ENCODE data around the gene LHFPL5. TPM values are rescaled to one million over a fixed set of nuclear protein-coding genes. Genes with fewer than 3 reads are reported as not detected.

Gene LHFPL5
- total RNA-seq, result 0.69 TPM

DNA sequence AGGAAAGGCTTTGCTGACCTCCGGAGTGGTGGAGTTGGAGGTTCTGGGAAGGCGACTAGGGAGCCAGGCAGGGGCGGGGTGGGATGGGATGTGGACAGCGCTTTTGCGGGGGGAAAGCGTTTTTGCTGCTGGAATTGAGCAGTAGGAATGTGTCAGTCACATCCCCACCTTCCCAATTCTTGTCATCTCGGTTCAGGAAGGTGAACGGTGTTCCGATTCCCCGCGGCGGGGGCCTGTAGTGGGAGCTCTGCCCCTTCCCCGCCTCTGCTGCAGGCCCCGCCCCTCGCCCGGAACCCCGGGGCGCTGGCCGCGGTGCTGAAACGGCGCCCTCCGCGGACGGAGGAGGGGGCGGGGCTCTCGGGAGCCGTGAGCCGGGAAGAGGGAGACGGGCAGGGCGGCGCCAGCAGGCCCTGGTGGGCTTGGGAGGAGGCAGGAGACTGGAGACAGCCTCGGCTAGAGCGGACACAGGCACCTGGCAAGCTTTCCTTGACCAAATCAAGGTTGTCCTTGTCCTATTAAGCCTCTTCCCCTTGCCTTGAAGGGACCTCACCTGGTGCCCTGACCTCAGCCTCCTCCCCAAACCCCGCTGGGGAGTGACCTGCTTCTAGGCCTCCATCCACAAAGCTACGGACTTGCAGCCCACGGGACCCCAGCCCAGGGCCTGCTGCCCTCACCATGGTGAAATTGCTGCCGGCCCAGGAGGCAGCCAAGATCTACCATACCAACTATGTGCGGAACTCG lies at the start of gene LHFPL5:
Gene LHFPL5, plus strand, starts transcription at position 357 of the 741 bp plus-strand sequence. Its CDS starts 319 bp downstream, at position 676.
- DNase-seq (ENCODE audit: low spot score), result no peak

GRCh38 chr6:35757456-35758123 lies 47.6 kb upstream of the LHFPL5 start:
- DNase-seq (ENCODE audit: low spot score), result no peak

- no peak for DNase-seq (ENCODE audit: low spot score)
Measured at GRCh38 chr6:35759426-35759825, 45.7 kb upstream of the LHFPL5 start.

DNA sequence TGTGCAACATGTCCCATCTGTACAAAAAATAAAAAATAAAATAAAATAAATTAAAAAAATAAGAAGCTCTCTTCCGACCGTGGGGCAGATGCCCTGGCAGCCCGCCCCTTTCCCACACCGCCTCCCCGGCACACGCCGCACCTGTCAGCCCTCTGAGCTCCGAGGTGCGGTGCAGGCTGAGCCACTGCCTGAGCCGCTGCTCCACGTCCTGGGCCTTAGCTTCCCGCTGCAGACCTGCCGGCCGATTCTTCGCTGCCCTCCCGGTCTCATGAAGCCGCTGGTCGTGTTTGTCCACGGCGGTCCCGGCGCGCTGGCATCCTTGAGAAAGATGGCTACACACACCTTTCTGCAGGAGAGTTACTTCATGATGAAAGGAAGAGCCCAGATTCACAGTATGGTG lies 39.4 kb upstream of the LHFPL5 start:
- DNase-seq (ENCODE audit: low spot score), result no peak

- DNase-seq (ENCODE audit: low spot score), result no peak
Measured at GRCh38 chr6:35769211-35769610, 35.9 kb upstream of the LHFPL5 start.

GRCh38 chr6:35771343-35771627 lies 33.9 kb upstream of the LHFPL5 start:
- DNase-seq (ENCODE audit: low spot score), result no peak

GRCh38 chr6:35774116-35774794 lies 30.9 kb upstream of the LHFPL5 start:
- DNase-seq (ENCODE audit: low spot score), result no peak

- DNase-seq (ENCODE audit: low spot score), result no peak
Measured at GRCh38 chr6:35775031-35775430, 30.1 kb upstream of the LHFPL5 start.

DNA sequence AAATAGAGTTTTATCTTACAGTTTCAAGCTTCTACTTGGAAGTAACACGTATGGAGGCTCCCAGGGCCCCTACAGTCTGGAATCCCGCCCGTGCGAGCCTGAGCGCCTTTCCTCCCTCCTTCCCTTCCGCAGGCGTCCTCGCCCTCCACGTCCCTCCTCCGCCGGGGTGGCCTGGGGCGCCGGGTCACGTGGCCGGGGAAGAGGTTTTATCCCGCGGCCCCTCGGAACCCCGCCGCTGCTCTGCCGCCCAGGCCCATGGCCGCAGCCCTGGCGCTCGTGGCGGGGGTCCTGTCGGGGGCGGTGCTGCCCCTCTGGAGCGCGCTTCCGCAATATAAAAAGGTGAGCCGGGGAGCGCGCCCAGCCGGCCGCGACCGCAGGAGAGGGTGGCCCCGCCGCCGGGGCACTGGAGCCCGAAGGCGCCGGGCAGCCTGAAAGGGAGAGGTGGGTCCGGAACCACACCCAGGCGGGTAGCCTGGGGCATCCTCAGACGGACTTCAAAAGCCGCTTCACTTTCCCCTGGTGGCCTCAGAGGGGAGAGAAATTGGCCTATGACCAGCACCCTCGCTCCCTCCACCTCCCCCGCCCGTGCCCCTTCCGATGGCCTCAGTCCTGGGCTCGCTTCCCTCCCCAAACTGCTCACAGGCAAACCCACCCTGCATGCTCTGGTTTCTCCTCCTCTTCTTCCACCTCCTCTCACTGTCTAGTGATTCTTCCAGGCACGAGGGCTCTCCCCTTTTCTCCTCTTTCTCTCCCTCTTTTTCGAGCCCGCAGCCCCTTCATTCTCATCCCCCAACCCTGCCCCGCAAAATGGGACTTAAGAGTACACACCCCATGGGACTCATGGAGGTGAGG lies 28.6 kb upstream of the LHFPL5 start, which contains the start of gene CLPSL2:
Gene CLPSL2, plus strand, starts transcription at position 235 of the 852 bp plus-strand sequence. Its CDS starts 21 bp downstream, at position 256.
- no peak for DNase-seq (ENCODE audit: low spot score)

DNA sequence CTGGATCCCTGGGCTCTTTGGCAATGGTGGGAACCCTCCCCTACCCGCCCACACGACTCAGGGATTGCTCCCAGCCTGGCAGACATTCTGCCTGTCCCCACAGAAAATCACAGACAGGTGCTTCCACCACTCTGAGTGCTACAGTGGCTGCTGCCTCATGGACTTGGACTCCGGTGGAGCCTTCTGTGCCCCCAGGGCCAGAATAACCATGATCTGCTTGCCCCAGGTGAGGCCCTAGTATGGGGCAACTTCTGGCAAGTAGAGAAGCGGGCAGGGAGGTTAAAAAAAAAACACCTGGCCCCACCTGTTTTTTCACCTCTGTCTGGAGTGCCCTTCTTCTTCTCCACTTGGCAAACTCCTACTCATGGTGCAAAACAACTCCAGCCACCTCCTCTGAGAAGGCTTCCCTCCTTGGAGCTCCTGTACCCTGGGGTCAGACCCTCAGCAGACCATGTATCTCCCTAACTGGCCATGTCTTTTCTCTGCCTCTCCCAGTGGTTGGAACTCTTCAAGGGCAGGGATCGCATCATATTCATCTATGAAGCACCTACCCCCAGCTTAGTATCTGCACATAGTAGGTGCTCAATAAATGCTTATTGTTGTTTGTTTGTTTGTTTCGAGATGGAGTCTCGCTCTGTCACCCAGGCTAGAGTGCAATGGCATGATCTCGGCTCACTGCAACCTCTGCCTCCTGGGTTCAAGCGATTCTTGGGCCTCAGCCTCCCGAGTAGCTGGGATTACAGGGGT lies 27.6 kb upstream of the LHFPL5 start:
- DNase-seq (ENCODE audit: low spot score), result no peak

DNA sequence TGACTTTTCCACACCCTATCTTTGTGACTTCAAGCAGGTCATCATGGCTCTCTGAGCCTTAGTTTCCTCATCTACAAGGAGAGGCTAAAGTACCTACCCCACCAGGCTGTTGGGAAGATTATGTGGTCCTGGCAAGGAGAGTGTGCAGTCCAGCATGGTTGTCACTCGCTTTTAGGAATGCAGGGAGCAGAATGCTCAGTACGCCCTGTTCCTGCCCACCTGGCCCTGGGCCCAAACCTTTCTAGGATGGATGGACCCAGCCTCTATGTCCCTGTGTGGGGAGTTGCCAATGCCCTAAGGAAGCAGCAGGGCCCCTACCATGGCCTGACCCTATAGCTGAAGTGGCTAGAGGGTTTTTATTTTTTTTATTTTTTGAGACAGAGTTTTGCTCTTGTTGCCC lies 26.7 kb upstream of the LHFPL5 start:
- DNase-seq (ENCODE audit: low spot score), result no peak

DNA sequence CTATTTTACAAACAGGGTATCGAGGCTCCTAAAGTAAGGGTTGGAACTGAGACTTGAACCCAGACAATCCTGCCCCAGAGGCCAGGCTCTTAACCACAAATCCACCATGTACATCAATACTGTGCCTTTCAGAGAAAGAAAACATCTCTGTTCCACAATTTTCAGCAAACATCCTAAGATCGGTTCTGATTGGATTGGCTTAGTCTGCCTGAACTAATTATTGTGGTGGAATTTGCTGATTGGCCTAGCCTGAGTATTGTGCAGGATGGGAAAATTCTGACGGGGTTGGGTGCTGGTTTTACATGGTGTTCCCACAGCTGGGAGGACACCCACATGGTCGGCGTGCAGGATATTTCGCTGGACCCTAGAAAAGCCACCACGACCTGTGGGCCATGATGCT lies 24.4 kb upstream of the LHFPL5 start, which contains the start of gene CLPSL1:
Gene CLPSL1, plus strand, starts transcription at position 301 of the 400 bp plus-strand sequence. Its CDS starts 92 bp downstream, at position 393.
- no peak for DNase-seq (ENCODE audit: low spot score)

DNA sequence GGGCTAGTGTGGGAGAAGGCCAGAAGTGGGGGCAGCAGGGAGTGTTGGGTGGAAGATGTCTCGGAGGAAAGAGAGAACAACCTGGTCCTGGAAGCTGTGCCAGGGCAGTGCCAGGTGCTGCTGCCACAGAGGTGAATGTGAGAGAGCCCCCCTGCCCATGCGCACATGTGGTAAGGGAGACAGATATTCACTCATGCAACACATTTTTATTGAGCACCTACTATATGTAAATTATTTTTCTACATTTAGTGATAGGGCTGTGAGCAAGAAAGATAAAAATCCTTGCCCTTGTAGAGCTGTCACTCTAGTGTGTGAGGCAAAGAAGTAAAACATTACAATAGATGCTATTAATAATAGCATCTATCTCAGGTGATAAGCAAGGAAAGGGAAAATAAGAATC lies 23.9 kb upstream of the LHFPL5 start:
- no peak for DNase-seq (ENCODE audit: low spot score)

- DNase-seq (ENCODE audit: low spot score), result no peak
Measured at GRCh38 chr6:35782424-35782823, 22.7 kb upstream of the LHFPL5 start.

GRCh38 chr6:35784200-35784599 lies 21.0 kb upstream of the LHFPL5 start:
- no peak for DNase-seq (ENCODE audit: low spot score)

DNA sequence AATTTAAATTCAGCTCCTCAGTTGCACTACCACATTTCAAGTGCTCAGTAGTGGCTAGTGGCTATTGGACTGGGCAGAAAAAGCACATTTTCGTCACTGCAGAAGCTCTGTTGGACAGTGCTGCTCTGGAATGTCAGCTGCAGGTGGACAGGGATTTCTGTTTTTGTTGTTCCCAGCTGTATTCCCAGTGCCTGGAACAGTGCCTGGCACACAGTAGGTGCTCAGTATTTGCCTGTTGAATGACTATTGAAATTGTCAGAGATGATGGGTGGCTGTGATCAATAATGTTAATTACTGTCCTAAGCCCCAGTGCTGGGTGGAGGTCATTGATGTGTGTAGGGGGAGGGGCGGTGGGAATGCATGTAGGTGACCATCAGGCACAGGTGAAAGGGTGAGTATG lies 18.9 kb upstream of the LHFPL5 start:
- no peak for DNase-seq (ENCODE audit: low spot score)

DNA sequence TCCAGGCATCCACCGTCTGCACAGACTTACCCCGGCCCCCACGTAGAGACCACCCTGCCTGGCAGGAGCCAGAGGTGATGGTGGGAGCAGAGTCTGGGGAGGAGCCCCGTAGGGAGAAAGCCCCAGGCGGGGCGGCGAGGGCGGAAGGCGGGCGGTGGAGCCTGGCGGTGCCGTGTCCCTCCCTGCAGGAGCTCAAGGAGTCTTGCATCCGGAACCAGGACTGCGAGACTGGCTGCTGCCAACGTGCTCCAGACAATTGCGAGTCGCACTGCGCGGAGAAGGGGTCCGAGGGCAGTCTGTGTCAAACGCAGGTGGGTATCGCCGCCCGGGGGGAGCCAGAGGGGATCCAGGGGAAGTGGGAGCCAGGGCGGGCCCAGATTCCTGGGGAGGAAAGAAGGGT lies 18.3 kb upstream of the LHFPL5 start:
- DNase-seq (ENCODE audit: low spot score), result no peak

GRCh38 chr6:35787266-35788218 lies 17.6 kb upstream of the LHFPL5 start:
- no peak for DNase-seq (ENCODE audit: low spot score)

DNA sequence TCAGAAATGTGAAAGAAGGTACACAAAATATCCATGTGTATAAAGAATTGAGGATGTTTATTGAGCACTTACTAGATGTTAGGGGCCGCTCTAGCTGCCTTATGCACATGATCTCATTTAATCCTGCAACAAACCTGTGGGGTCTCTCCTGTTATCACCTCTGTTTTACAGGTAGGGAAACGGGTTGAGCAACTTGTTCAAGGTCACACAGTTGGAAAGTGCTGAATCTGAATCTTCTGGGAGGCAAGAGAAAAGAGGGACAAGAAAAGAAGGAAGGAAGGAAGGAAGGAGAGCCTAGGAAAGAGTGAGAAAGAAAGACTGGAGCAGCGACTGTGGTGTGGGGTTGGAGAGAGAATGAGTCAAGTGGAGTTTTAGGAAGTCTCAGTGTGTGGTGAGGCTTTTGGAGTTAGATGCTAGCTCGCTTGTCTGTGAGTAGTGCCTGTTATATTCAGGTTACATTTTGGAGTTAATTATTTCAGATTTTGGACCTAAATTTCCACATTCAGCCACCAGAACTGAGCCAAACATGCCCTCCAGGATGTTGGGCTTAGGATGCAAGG lies 16.6 kb upstream of the LHFPL5 start:
- no peak for DNase-seq (ENCODE audit: low spot score)

DNA sequence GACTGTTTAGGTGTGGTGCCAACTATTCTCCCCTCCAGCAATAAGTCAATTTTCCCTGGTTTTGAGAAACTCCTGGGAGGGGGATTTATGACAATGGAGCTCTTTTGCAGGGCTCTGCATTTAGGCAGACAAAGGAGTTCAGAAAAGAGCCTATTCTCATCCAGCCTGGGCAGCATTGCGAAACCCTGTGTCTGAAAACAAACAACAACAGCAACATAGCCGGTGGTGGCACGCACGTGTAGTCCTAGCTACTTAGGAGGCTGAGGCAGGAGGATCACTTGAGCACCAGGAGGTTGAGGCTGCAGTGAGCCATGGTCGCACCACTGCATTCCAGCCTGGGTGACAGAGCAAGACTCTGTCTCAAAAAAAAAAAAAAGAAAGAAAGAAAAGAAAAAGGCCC lies 14.5 kb upstream of the LHFPL5 start:
- no peak for DNase-seq (ENCODE audit: low spot score)
